Stimulated activated CD8-positive, alpha-beta memory T cell treated with anti-CD3 and anti-CD28 coated beads, Interleukin-12 subunit alpha, Interleukin-12 subunit beta, amount 100 ng/mL, for 24 hours (primary cell): ENCODE results near the gene ALKBH7.
"Not testable (repeated sequence)": the region's sequence is repeated elsewhere in the genome, so short reads cannot be mapped to it uniquely, and the experiment has no call there.

Experiments
- DNase-seq: peaks from one replicate; pipeline ENCODE4 v3.0.0-alpha.2; 2020; ENCODE audit errors: extremely low read depth

The ALKBH7 gene, protein sequence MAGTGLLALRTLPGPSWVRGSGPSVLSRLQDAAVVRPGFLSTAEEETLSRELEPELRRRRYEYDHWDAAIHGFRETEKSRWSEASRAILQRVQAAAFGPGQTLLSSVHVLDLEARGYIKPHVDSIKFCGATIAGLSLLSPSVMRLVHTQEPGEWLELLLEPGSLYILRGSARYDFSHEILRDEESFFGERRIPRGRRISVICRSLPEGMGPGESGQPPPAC

DNA sequence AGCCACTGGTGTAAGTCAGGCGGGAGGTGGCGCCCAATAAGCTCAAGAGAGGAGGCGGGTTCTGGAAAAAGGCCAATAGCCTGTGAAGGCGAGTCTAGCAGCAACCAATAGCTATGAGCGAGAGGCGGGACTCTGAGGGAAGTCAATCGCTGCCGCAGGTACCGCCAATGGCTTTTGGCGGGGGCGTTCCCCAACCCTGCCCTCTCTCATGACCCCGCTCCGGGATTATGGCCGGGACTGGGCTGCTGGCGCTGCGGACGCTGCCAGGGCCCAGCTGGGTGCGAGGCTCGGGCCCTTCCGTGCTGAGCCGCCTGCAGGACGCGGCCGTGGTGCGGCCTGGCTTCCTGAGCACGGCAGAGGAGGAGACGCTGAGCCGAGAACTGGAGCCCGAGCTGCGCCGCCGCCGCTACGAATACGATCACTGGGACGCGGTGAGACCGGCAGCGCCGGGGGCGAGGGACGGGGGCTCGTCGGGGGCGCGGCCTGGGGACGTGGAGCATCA is at the start of gene ALKBH7:
ALKBH7 (plus strand) TSS at position 201 of the 502 bp plus-strand sequence; CDS start at position 228, 27 bp downstream.
- DNase-seq: peak; percentile 89

DNA sequence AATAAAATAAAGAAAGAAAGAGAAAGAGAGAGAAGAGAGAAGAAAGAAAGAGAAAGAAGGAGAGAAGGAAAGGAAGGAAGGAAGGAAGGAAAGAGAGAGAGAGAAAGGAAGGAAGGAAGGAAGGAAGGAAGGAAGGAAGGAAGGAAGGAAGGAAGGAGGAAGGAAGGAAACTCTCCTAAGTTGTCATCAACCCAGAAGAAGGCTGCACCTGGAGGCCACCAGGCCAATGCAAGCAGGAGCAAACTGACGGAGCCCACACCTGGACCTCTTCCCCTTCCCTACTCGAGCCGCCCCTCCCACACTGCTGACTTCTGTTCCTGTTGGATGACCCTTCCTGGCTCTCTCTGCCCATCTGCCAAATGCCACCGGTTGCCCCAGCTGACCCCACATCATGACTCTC is 47.8 kb upstream of the ALKBH7 start:
- no peak for DNase-seq

DNA sequence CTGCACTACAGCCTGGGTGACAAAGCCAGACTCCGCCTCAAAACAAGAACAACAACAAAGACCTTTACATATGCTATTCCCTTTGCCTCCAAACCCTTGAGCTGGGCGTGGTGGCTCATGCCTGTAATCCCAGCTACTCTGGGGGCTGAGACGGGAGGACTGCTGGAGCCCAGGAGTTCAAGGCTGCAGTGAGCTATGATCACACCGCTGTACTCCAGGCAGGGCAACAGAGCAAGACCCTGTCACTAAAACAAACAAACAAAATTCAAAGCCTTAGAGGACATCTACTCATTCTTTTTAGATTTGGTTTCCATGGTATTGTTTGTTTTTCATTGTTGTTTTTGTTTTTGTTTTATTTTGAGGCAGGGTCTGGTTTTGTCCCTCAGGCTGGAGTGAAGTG is 47.0 kb upstream of the ALKBH7 start:
- DNase-seq: no peak

DNA sequence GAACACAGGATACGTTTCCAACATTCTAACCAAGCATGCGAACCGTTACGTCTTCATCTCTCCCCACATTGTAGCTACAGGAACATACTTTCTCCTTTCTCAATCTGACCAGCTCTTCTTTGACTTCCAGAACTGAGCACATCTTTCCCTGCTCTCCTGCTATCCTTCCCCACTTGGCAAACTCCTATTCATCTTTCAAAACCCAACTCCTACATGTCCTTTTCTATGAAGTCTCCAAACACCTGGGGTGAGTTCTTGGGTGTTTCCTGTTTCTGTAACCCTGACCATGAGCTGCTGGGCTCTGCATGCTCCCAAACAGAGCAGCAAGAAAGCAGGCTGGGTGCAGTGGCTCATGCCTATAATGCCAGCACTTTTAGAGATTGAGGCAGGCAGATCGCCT is 45.8 kb upstream of the ALKBH7 start:
- no peak for DNase-seq

DNA sequence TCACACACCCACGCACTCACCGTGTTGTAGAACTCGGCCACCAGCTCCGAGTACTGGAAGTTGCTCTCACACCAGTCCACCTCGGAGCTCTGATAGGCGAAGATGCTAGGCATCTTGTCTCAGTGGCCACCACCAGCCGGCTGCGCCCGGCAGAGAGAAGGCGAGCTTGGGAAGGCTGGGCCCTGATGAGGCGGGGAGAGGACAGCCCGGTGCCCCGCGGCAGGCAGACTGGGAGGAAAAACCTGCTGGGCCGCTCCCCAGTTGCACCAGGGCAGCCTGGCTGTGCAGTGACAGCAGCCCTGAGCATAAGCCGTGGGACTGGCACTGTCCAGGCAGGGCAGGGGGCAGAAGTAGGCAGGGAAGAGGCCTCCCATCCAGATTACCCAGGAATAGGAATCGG is 39.2 kb upstream of the ALKBH7 start, which contains the start of gene ACER1:
ACER1 (minus strand) TSS at position 174 of the 400 bp plus-strand sequence; CDS start at position 113, 61 bp downstream.
- DNase-seq: no peak

DNA sequence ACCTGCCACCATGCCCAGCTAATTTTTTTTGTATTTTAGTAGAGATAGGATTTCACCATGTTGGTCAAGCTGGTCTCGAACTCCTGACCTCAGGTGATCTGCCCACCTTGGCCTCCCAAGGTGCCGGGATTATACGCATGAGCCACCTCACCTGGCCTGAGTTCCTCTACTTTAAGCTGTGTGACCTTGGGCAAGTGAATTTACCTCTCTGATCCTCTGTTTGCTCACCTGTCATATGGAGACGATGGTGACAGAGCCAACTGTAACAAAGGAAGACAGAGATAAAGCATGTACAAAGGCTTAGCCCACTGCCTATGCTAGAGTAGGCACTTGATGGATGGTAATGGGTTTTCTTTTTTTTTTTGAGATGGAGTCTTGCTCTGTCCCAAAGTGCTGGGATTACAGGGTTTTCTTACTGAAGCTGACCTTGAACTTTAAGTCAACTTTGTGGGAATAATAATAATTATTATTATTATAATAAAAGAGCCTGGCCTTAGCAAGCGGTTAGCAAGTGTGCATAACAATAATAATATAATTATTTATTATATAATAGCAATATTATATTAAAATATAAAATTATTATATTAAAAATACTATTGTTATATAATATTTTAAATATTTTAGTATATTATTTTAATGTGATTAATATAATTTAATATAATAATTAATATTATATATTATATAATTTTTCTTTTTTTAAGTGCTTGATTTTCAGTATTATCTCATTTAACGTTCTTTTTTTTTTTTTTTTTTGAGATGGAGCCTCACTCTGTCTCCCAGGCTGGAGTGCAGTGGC is 37.9 kb upstream of the ALKBH7 start:
- DNase-seq: no peak

DNA sequence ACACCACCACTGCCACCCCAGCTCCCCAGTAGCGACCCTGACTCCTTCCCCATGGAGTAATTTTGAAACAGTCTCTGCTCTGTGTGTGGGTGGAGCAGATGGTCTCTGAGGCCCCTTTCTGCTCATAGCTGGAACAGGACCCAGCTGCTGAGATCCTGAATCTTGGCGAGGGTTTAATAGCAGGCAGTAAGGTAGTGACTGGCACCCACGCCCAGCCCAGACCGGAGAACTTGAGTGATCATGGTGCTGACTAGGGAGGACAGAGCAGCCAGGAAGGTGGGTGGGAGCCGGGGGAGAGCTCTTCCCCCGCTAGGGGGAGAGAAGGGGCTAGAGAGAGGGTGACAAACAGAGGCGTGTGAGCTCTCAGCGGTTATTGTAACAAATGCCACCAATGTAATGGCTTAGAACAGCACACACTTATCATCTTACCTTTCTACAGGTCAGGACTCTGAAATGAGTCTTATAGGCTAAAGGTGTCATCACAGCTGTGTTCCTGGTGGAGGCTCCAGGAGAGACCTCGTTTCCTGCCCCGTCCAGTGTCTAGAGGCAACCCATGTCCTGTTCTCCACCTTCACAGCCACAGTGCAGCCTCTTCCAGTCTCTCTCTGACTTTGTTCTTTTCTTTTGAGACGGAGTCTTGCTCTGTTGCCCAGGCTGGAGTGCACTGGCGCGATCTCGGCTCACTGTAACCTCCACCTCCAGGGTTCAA is 31.9 kb upstream of the ALKBH7 start:
- DNase-seq: no peak

DNA sequence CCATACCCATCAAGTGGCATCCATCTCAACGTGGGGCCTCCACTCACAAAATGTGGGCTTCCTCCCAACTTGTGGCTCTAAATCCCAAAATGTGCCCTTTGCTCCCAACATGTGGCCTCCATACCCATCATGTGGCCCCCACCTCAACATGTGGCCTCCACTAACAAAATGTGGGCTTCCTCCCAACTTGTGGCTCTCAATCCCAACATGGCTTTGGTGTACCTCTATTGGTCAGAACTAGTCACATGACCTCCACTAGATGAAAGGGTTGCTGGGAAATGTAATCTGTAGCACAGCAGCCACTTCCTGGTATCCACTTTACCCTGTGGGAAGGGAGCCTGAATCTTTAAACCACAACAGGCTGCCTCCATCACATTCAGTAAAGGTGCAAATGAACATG is 29.1 kb upstream of the ALKBH7 start:
- DNase-seq: no peak

DNA sequence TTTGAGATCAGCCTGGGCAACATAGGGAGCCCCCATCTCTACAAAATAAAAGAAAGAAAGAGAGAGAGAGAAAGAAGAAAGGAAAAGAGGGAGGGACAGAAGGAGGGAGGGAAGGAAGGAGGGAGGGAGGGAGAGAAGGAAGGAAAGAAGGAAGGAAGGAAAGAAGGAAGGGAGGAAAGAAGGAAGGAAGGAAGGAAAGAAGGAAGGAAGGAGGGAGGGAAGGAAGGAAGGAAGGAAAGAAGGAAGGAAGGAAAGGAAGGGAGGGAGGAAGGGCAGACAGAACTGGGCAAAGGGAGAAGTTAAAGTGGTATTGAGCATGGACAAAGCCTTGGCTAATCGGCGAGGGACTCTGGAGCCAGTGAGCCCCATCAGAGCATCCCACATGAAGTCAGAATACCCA is 23.3 kb upstream of the ALKBH7 start:
- DNase-seq: not testable (repeated sequence)

DNA sequence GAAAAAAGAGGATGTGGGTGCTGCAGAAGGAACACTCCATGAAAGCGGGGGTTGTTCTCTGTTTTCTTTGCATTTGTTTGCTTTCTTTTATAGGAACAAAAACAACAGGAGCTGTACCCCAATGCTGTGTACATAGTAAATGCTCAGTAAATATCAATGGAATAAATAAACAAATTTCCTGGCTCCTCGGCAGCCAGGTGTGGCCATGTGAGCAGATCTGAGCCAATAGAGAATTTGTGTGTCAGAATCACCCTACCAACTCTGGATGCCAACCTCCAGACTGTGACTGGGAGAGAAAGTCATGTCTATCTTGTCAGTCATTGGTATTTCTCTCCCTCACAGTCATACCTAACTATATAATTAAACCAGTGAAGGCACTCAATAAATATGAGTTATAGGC is 21.9 kb upstream of the ALKBH7 start:
- DNase-seq: no peak

DNA sequence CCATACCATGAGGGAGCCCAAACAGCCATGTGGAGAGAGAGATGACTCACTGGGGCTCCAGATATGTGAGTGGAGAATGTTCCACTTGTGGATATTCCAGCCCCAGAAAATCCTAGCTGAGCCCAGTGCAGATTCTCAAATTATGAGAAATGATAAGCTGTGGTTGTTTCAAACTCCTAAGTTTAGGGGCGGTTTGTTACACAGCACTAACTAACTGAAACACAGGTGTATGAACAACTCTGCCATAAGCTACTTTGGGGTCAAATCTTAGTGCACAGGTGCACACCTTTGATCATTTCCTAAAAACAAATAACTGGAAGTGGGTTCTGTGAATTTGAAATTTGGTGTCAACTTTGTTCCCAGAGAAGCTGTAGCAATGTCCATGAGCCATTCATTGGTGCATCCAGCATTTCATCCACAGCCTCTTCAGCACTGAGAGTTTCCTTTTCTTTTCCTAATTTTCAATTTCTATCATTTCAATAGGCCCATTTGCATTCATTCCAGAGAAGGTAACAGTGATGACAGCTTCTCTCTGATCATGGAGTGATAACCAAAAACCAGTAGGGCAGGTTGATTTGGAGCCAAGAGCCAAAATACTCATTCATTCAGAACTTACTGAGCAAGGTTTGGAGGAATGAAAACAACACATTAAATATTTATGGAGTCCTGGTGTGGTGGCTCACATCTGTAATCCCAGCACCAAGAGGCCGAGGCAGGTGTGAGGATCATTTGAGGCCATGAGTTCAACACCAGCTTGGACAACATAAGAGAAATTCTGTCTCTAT is 20.0 kb upstream of the ALKBH7 start:
- no peak for DNase-seq

DNA sequence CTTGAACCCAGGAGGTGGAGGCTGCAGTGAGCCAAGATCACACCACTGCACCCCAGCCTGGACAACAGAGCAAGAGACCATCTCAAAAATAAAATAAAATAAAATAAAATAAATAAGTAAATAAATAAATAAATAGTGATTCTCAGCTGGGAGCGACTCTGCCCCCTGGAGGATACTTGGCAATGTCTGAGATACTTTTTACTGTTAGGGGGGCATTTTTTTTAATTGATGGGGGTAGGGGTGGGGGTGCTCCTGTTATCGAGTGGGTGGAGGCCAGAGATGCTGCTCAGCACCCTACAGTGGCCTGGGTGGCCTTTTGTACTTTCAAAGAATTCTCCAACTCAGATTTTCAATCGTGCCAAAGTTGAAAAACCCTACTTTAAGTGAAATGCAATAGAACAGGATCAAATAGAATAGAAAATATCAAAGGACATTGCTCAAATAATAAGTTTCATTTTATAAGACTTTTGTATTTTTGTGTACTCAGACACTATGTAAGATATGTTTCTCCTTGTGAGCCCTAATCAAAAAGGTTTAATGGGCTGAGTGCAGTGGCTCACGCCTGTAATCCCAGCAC is 18.4 kb upstream of the ALKBH7 start:
- DNase-seq: no peak

DNA sequence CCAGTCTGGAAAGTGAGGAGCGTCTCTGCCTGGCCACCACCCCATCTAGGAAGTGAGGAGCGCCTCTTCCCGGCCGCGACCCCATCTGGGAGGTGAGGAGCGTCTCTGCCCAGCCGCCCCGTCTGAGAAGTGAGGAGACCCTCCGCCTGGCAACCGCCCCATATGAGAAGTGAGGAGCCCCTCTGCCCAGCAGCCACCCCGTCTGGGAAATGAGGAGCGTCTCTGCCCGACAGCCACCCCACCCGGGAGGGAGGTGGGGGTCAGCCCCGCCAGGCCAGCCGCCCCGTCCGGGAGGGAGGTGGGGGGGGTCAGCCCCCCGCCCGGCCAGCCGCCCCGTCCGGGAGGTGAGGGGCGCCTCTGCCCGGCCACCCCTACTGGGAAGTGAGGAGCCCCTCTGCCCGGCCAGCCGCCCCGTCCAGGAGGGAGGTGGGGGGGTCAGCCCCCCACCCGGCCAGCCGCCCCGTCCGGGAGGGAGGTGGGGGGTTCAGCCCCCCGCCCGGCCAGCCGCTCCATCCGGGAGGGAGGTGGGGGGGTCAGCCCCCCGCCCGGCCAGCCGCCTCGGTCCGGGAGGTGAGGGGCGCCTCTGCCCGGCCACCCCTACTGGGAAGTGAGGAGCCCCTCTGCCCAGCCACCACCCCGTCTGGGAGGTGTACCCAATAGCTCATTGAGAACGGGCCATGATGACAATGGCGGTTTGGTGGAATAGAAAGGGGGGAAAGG is 17.1 kb upstream of the ALKBH7 start:
- DNase-seq: not testable (repeated sequence)

DNA sequence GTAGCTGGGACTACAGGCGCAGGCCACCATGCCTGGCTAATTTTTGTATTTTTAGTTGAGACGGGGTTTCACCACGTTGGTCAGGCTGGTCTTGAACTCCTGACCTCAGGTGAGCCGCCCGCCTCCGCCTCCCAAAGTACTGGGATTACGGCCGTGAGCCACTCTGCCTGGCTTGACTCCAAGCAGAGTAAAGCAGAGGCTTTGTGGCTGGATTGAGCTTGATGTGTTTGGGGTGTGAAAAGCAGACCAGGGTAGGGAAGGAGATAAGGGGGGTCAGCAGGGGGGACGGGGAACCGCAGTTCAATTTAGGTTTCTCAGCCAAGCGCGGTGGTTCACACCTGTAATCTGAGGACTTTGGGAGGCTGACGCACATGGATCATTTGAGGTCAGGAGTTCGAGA is 15.4 kb upstream of the ALKBH7 start:
- DNase-seq: no peak

DNA sequence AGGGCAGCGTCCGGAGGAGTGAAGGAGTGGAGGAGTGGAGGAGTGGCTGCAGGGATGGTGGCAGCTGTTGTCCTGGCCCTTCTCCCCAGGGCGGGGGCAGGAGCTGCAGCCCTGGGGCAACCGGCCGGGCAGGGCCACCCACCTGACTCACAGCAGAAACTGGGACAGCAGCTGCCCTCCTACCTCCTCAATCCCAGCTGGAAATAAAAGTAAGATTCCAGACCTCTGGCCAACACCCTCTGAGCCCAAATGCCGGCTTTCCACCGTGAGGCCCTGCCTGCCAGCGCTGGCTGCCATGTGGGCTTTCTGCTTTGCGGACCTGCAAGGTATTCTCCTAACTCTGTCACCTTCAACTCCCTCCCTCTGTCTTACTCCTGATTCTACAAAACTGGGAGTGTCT is 14.6 kb upstream of the ALKBH7 start:
- no peak for DNase-seq

DNA sequence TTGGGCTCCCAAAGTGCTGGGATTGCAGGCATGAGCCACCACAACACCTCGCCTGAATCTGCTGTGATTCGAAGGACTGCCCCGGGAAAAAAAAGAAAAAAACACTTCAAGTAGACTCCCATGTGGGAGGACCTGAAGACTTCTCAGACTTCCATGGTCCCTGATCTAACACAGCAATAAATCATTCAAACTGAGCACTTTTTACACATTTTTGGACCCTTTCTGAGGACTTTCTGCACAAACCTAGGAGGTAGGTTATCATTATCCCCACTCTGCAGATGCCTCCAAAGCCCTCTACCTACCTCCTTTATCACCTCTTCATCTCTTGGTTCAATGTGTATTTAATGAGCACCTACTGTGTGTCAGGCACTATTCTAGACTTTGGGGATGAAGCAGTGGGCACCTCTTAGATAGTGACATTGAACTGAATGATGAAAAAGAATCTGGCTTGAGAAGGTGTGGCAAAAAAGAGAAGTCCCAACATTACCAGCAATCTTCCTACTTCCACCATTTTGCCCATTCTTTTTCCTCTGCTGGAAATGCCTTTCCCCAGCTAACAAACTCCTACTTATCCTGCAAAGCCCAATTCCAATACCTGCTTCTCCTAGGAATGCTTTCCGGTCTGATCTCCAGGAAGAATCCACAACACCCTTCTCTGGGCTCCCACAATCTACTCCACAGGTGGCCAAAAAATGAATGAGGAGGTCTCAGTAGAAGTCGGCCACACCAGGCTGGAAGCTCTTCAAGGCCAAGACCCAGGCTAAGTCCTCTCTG is 12.8 kb upstream of the ALKBH7 start:
- DNase-seq: no peak

DNA sequence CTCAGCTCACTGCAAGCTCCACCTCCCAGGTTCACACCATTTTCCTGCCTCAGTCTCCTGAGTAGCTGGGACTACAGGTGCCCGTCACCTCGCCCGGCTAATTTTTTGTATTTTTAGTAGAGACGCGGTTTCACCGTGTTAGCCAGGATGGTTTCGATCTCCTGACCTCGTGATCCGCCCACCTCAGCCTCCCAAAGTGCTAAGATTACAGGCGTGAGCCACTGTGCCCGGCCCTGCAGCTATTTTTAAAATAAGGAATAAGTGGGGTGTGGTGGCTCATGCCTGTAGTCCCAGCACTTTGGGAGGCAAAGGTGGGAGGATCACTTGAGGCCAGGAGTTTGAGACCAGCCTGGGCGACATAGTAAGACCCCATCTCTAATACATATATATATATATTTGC is 12.1 kb upstream of the ALKBH7 start:
- DNase-seq: not testable (repeated sequence)

DNA sequence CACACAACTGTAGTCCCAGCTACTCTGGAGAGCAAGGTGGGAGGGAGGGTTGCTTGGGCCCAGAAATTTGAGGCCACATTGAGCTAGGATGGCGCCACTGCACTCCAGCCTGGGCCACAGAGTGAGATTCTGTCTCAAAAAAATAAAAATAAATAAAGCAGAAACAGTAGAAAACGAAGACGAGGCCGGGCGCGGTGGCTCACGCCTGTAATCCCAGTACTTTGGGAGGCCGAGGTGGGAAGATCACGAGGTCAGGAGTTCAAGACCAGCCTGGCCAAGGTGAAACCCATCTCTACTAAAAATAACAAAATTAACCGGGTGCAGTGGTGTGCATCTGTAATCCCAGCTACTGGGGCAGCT is 11.8 kb upstream of the ALKBH7 start:
- not testable (repeated sequence) for DNase-seq

DNA sequence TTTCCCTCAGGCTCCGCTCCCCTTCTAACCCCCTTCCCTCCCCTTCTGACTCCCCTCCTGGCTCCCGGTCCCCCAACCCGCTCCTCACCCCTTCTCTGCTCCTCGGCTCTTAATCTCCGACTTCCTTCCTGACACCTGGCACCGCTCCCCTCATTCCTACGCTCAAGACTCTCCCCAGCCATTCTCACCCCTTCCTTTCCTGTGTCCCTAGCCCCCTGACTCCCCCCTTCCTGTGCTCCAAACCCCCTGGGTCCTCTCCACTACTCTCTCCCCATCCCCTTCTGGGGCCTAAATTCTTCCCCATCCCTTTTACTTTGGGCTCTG is 10.6 kb upstream of the ALKBH7 start:
- DNase-seq: no peak

DNA sequence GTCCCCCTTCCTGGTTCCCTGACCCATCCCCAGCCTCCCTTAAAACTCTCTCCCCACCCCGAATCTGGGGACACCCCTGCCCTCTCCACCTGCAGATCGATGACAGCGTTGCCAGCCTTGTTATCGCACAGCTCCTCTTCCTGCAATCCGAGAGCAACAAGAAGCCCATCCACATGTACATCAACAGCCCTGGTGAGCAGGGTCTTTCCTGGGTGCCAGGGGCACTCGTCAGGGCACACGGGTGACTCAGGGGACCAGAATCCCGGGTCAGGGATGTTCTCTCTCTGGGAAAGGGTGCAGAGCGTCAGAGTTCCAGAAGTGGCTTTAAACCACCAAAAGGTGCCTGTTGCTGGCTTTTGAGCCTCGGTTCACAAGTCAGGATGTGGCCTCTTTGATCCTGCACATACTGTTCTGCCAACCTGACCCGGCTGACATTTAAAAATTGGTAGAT is 10.2 kb upstream of the ALKBH7 start:
- DNase-seq: no peak
